NOMO-1 treated with dmso at 0.1 percent for 144 hours (cell line): ENCODE measurements around the gene ZNF653.
A peak's percentile ranks its signal among the peaks of the same experiment; 100 is the strongest.
"Not testable (repeated sequence)": the region's sequence is repeated elsewhere in the genome, so short reads cannot be mapped to it uniquely, and the experiment has no call there.

Experiments
- DNase-seq: peaks from one replicate; lab custom pipeline; 2025; ENCODE audit not compliant: unreplicated experiment; lab: John Stamatoyannopoulos, UW

ZNF653 gene

DNA sequence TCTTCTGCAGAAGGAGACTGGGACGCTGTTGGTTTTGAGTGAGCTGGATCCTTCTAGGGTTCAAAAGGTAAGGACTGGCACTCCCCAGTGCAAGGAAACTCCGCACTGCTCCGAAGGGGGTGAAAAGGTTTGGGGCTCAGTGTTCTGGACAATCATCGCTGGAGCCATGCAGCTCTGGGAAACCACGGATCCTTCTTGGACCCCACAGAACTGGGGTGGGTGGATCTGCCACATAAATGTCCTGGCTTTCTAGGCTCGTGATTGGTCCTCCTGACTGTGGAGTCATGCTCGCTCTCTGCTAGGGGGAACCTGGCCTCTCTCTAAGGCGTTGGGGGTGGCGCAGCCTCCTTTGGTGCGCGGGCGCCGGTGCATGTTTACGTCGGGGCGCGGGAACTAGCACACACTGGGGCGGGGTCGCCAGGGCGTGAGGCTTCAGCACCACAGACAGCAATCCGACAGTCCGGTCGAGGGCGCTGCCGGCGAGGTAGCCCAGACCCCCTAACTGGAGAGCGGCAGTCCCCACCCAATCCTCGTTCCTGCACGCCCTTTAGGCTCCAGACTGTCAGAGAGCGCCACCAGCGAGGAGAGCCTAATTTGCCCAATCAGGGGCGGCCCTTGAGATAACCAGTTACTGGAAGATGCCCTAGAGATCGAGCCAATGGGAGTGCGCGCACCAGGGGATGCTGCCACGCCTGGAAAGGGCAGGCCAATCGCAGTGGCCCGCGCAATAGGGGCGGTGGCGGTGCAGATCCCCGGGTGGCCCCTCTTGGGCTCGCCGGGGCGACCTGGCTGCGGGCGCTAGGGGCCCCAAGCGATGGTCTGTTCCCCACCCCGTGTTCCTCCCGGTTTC, 23.9 kb downstream of the ZNF653 start:
- peak; percentile 89 for DNase-seq

DNA sequence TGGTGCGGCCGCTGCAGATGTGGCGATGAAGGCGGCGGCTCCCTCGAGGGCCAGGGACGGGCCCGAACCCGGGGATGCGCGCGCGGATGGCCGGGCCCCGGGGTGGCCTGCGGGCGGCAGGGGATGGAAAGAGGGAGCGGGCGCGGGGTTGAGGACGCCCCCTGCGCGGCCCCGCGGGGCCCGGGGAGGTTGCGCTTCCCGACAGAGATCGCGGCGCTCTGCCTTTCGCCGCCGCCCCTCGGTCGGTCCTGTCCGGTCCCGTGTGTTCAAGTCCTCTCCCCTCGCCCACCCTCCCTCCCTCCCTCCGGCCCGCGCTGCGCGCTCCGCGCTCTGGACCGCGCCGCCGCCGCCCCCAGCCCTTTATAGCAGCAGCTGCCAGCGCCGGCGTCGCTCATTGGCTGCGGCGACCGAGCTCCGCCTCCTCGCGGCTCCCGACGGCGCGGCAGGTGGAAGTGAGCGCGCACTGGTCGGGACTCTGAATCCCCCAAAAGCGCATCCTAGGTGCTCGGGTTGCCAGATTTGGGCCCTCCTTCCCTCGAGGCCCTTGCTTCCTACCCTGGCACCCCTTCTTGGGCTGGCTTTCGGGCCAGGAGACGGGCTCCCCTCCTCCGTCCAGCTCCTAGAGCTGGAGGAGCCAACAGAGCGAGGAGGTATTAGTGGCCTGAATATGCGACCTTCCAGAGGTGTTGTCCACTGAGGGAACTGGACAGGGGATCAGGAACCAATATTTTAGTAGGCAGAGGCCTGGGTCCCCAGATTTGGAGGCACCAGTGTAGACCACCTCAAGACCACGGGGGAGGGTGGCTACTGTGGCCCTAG, 24.7 kb downstream of the ZNF653 start, which contains the start of gene ELAVL3:
ELAVL3 (minus strand) TSS at position 332 of the 819 bp plus-strand sequence. CDS start 438 bp downstream, outside the sequence.
- DNase-seq, result no peak

DNA sequence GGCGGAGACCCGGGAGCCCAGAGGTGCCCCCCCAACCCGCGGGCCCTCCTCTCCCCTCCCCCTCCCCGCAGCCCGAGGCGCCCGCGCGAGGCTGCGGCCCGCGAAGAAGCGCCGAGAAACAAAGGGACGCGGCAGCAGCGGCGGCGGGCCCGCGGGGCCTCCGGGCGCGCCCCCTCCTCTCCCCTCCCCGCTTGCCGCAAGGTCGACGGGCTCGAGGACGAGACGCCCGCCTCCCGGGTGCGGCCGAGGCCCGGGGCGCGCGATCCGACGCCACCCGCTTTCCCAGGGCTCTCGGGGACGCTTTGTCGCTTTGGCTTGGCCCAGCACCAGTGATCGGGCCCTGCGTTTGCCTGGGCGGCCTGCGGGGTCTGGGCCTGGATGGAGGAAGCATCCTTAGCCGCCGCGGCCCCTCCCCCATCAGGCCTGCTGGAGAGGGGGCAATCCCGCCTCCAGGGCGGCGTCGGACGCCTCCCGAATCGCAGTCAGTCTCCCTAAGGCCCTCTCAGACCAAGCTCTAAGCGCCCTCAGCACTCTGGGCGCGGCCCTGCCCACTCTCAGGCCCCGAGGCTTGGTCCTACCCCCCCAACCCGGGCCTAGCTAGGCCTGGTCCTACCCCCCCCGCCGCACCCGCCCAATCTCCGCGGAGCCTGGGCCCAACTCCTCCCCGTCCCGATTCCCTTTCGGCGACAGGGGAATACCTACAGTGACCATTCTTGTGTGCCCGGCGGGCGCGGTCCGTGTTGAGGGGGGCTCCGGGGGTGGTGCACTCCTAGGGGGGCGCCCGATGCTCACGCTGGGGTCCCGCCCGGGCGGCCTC, 25.5 kb downstream of the ZNF653 start:
- DNase-seq, result no peak

DNA sequence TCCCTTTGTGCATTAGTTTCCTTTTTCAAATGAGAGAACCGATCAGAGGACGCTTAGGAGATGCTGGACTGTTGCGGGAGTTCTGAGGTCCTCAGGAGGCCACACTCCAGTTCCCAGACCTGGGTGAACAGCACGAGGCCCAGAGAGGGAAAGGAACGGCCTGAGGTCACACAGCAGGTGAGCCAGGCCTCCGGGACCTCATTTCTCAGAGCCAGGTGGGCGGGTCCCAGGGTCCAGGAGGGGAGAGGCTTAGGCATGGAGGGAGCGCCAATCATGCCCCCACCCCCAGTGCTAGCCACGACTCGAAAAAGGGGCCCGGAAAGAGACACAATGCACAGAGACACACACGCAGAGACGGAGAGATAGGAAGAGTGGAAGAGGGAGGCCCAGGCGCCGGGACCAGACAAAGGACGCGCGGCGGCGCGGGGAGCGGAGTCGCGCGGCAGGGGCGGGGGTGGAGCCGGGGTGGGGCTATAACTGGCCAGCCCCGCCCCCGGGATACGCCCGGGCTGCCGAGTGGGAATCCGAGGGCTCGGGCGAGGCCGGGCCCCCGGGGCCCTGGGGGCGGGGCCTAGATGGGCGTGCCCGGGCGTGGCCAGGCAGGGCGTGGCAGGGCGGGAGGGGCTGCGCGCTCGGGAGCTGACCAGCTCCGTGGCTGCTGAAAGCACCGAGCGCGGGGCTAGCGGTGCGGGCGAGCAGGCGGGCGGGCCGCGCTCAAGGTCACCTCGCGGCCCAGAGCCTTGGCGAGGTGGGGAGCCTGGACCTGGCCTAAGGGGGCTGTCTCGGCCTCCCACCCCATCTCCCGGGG, 26.3 kb downstream of the ZNF653 start:
- DNase-seq, result peak; percentile 13

GRCh38 chr19:11478167-11479089, 27.2 kb downstream of the ZNF653 start:
- no peak for DNase-seq

DNA sequence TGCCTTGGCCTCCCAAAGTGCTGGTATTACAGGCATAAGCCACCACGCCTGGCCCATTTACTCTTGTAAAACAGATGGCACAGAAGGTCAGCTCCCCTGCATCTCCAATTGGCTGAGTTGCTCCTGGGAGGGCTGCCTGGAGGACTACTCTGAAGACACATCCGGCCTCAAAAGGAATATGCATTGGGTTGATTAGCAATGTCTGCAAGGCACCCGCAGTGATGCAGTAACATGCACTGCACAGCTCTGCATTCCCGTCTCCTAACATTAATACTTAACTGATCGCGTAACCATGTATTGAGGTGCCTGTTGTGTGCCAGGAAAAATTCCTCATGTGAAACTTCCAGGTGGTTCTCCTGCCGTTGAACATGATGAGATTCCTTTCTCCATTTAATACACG, 29.8 kb downstream of the ZNF653 start:
- no peak for DNase-seq

GRCh38 chr19:11475343-11475742, 30.3 kb downstream of the ZNF653 start:
- DNase-seq, result not testable (repeated sequence)

- DNase-seq, result no peak
These were observed 31.9 kb downstream of the ZNF653 start for GRCh38 chr19:11473725-11474124.

DNA sequence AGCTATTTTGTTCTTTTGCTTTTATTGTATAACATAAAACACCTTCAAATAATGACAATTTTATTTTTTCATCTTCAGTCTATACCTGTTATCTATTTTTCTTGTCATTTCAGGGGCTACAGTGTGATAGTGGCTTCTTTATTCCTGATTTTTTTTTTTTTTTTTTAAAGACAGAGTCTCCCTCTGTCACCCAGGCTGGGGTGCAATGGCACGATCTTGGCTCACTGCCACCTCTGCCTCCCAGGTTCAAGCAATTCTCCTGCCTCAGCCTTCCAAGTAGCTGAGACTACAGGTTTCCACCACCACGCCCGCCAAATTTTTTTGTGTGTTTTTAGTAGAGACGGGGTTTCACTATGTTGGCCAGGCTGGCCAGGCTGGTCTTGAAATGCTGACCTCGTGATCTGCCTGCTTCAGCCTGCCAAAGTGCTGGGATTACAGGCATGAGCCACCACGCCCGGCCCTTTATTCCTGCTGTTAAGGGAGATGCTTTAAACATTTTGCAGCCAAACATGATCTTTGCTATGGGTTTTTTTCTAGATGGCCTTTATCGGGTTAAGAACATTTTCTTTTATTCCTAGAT, 37.3 kb downstream of the ZNF653 start:
- DNase-seq, result not testable (repeated sequence)

- no peak for DNase-seq
These were observed 40.0 kb downstream of the ZNF653 start for GRCh38 chr19:11465600-11465999.

- DNase-seq, result no peak
These were observed 41.0 kb downstream of the ZNF653 start for GRCh38 chr19:11464333-11465265.

GRCh38 chr19:11463391-11463790, 42.2 kb downstream of the ZNF653 start:
- DNase-seq, result no peak

DNA sequence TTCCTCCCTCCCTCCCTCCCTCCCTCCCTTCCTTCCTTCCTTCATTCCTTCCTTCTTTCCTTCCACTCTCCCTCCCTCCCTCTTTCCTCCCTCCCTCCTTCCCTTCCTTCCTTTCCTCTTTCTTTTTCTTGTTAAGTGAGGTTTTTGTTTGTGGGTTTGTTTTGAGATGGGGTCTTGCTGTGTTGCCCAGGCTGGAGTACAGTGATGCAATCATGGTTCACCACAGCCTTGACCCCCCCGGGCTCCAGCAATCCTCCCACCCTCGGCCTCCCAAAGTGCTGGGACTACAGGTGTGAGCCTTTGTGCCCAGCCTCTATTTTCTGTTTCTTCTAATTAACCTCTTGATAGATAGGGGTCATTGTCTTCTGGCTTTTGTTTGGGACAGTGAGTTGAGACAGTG, 44.2 kb downstream of the ZNF653 start:
- DNase-seq, result no peak

GRCh38 chr19:11460207-11460606, 45.4 kb downstream of the ZNF653 start:
- no peak for DNase-seq

DNA sequence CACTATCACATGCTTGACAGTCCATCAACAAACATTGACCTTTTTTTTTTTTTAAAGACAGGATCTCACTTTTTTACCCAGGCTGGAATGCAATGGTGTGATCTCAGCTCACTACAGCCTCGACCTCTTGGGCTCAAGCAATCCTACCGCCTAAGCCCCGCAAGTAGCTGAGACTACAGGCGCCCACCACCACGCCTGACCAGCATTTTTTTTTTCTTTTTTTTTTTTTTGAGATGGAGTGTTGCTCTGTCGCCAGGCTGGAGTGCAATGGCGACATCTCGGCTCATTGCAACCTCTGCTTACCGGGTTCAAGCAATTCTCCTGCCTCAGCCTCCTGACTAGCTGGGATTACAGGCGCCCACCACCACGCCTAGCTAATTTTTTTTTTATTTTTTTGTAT, 46.7 kb downstream of the ZNF653 start:
- not testable (repeated sequence) for DNase-seq

DNA sequence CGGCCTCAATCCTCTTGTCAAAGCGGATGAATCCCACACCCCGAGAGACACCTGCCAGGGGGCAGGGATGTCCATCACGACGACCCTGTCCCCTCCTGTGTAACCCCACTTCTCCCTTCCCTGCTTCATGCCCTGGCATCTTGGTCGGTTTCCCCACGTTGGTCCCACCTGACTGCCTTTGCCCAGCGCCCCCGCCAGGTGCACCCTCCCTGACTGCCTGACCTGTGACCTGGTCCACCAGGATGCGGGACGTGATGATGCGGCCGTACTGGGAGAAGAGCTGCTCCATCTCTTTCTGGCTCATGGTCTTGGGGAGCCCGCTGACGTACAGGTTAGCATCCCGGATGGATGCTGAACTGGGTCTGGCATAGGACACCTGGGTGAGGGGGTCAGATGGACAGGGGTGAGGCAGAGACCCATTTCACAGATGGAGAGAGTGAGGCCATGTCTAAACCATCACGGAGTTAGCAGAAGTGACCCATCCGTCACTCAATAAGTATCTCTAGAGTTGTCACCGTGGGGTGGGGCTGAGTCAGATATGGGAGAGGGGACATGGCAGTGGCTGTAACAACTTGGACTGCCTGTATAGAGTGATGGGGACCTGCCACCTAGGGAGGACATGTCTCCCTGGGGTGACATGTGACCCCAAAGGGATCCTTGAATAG, 47.3 kb downstream of the ZNF653 start:
- no peak for DNase-seq

DNA sequence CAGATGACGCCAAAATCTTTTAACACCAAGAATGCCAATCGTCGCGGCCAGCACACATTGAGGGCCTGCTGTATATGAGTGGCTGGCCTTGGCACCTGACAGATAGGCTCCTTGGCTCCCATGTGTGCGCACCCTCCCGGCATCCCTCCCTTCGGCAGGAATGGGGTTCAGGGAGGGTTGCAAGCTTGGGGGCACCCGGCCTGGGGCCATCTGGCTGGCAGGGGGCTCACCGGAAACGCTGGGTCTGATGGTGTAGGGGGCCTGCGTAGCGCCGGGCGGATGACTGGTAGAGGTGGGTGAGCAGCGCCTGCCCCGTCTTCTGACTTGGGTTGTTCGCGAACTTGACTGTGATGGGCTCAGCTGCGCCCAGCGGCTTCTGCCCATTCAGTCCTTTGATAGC, 47.8 kb downstream of the ZNF653 start:
- no peak for DNase-seq
